Measurements from ENCODE around the gene CYYR1. TPM values are rescaled to one million over a fixed set of nuclear protein-coding genes. Genes with fewer than 3 reads are reported as not detected.

CYYR1 gene
- total RNA-seq, 1 experiment from 2014 or later = not detected

DNA sequence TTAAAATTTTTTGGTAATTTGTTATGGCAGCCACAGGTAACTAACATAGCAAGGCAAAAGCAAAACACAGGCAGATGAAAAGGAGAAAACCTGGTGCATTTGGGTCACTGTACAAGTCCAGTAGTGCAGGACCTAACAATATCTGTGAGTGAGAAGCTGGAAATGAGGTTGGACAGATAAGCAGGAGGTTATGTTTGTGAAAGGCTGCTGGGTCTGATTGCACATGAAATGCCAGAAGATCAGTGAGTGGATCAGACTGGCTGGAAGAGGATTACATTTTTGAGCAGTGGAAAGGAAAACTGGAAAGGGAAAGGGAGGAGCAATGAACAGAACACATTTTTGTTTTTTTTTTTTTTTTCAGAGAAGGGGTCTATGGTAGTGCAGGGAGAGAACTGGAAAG, 73.6 kb downstream of the CYYR1 start:
- peaks cover 10% of the 10 kb centered on the region for H3K4me1 Mint-ChIP-seq (ENCODE audit: low read depth, unreplicated experiment)
- intact Hi-C loops (cut with micrococcal nuclease; ENCODE audit: unreplicated experiment) = no loop called here
- TF ChIP-seq, protein P1, sequence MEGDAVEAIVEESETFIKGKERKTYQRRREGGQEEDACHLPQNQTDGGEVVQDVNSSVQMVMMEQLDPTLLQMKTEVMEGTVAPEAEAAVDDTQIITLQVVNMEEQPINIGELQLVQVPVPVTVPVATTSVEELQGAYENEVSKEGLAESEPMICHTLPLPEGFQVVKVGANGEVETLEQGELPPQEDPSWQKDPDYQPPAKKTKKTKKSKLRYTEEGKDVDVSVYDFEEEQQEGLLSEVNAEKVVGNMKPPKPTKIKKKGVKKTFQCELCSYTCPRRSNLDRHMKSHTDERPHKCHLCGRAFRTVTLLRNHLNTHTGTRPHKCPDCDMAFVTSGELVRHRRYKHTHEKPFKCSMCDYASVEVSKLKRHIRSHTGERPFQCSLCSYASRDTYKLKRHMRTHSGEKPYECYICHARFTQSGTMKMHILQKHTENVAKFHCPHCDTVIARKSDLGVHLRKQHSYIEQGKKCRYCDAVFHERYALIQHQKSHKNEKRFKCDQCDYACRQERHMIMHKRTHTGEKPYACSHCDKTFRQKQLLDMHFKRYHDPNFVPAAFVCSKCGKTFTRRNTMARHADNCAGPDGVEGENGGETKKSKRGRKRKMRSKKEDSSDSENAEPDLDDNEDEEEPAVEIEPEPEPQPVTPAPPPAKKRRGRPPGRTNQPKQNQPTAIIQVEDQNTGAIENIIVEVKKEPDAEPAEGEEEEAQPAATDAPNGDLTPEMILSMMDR (IDR thresholded peaks at IDR 0.05; ENCODE audit: unreplicated experiment) = no peak
- no peaks in the 10 kb centered on the region for H3K36me3 Mint-ChIP-seq (ENCODE audit: insufficient read depth, unreplicated experiment)
- no TSS peak for BruUV-seq (replicated peaks)
- H3K27ac Mint-ChIP-seq (ENCODE audit: unreplicated experiment) = no peak overlapping the region
- no peak for DNase-seq
- H3K9me3 Mint-ChIP-seq (ENCODE audit: low read depth, unreplicated experiment) = peaks cover 6% of the 10 kb centered on the region
- H3K27me3 Mint-ChIP-seq (ENCODE audit: unreplicated experiment) = no peaks in the 10 kb centered on the region
- H3K4me3 Mint-ChIP-seq (ENCODE audit: low read depth, unreplicated experiment) = no peak overlapping the region
- CTCF ChIA-PET = no interaction called here

DNA sequence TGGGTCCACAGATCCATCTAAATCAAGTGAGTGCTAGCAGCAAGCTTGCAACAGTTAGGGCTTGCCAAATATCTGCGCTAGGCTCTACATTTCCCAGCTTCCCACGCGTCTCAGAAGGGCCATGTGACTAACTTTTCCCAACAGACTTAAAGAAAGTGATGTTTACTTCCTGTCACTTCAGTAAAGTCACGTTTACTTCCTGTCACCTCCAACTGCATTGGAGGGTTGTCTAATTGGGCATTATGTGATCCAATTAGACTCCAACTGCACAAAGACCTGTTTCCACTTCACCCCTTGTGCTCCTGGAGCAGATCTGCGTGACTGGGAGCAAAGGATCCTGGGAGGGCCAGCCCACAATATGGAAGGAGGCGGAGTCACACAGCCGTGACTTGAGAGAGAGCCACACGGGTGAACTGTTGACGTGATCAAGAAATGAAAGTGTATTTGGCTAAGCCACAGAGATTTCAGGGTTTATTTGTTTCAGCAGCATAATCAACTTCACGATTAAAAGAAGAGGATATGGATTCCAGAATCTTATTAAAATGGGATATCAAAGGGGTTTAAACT, 77.7 kb downstream of the CYYR1 start:
- peak overlapping the region; percentile 36 for H3K4me3 Mint-ChIP-seq (ENCODE audit: low read depth, unreplicated experiment)
- peaks cover 8% of the 10 kb centered on the region for H3K9me3 Mint-ChIP-seq (ENCODE audit: low read depth, unreplicated experiment)
- no TSS peak for BruUV-seq (replicated peaks)
- no peaks in the 10 kb centered on the region for H3K27me3 Mint-ChIP-seq (ENCODE audit: unreplicated experiment)
- intact Hi-C loops (cut with micrococcal nuclease; ENCODE audit: unreplicated experiment) = no loop called here
- no peak for DNase-seq
- no peak overlapping the region for H3K27ac Mint-ChIP-seq (ENCODE audit: unreplicated experiment)
- no peaks in the 10 kb centered on the region for H3K36me3 Mint-ChIP-seq (ENCODE audit: insufficient read depth, unreplicated experiment)
- TF ChIP-seq, protein P1 (IDR thresholded peaks at IDR 0.05; ENCODE audit: unreplicated experiment) = no peak
- peaks cover 10% of the 10 kb centered on the region for H3K4me1 Mint-ChIP-seq (ENCODE audit: low read depth, unreplicated experiment)
- CTCF ChIA-PET = no interaction called here

DNA sequence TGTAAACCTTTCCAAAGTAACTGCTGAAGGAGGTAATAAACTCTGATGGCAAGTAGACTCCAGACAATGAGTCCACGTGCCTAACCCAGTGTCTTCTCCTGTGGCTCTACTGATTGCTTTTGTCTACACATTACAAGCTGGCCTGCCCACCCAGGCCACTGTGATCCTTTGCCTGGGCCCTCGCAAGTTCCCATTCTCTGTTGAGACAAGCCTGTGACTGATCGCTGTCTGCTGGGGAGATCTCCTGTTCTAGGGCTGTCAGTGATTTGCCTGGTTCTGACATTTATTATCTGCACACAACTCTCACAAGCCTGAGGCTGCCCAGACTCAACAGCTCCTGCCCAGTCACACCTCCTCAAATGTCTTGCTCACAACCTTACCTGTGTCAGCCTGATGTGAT, 81.4 kb downstream of the CYYR1 start:
- DNase-seq = no peak
- Mint-ChIP-seq H3K4me3 (ENCODE audit: low read depth, unreplicated experiment) (no peak overlapping the region), H3K9me3 (ENCODE audit: low read depth, unreplicated experiment) (peaks cover 5% of the 10 kb centered on the region), H3K27me3 (ENCODE audit: unreplicated experiment) (no peaks in the 10 kb centered on the region), H3K4me1 (ENCODE audit: low read depth, unreplicated experiment) (peaks cover 10% of the 10 kb centered on the region), H3K27ac (ENCODE audit: unreplicated experiment) (no peak overlapping the region), H3K36me3 (ENCODE audit: insufficient read depth, unreplicated experiment) (no peaks in the 10 kb centered on the region)
- intact Hi-C loops (cut with micrococcal nuclease; ENCODE audit: unreplicated experiment) = no loop called here
- BruUV-seq (replicated peaks) = no TSS peak
- CTCF ChIA-PET = no interaction called here
- TF ChIP-seq, protein P1 (IDR thresholded peaks at IDR 0.05; ENCODE audit: unreplicated experiment) = no peak

DNA sequence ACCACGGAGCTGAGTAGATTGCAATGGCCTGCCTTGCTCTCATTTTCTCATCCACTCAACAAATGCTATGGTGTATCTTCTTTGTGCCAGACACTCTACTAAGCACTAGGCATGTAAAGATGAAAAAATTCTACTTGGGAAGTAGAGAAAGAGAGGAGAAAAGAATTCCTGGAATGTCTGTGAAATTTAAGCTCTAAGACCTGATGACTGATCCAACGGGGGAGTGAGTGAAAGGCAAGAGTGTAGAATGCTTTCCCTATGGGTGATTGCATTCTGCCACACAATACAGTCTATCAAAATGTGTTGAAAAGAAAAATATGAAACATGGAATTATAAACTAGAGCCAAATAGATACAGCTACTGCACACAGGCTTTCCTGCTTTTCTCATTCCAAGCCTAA, 82.3 kb downstream of the CYYR1 start:
- CTCF ChIA-PET = no interaction called here
- Mint-ChIP-seq H3K4me1 (ENCODE audit: low read depth, unreplicated experiment) (peaks cover 10% of the 10 kb centered on the region), H3K9me3 (ENCODE audit: low read depth, unreplicated experiment) (peaks cover 5% of the 10 kb centered on the region), H3K36me3 (ENCODE audit: insufficient read depth, unreplicated experiment) (no peaks in the 10 kb centered on the region), H3K4me3 (ENCODE audit: low read depth, unreplicated experiment) (no peak overlapping the region), H3K27me3 (ENCODE audit: unreplicated experiment) (no peaks in the 10 kb centered on the region), H3K27ac (ENCODE audit: unreplicated experiment) (no peak overlapping the region)
- intact Hi-C loops (cut with micrococcal nuclease; ENCODE audit: unreplicated experiment) = no loop called here
- TF ChIP-seq, protein P1 (IDR thresholded peaks at IDR 0.05; ENCODE audit: unreplicated experiment) = no peak
- DNase-seq = no peak
- BruUV-seq (replicated peaks) = no TSS peak

All from Calu3 (cell line).